Cardiac septum (tissue), 1 donor: ENCODE data around the gene TAF6L. TPM values are rescaled to one million over a fixed set of nuclear protein-coding genes. Genes with fewer than 3 reads are reported as not detected.
"Not testable (repeated sequence)": the region's sequence is repeated elsewhere in the genome, so short reads cannot be mapped to it uniquely, and the experiment has no call there.

Experiments
- DNase-seq: peaks from one replicate; pipeline ENCODE4 v3.0.0-alpha.2; 2020; ENCODE audit warnings: low spot score
- intact Hi-C: fragments of 100-400 bp; cut with DNase I; formaldehyde crosslinking; loops from one replicate; pipeline ENCODE4 v1.14.0; 2022
- total RNA-seq: library from RNA; stranded (reverse); fragmentation: NEBNext Ultra II Directional; extraction: Animal tissue kit (Norgen Biotek cat#: 25700); gene quantifications from one replicate; pipeline ENCODE4 v1.2.1, GENCODE V29; 2021
- donor health status: DM: no; HTN: no; CAD: no.

The TAF6L gene
- total RNA-seq, 1 donor from 2014 or later: 9.7 TPM

DNA sequence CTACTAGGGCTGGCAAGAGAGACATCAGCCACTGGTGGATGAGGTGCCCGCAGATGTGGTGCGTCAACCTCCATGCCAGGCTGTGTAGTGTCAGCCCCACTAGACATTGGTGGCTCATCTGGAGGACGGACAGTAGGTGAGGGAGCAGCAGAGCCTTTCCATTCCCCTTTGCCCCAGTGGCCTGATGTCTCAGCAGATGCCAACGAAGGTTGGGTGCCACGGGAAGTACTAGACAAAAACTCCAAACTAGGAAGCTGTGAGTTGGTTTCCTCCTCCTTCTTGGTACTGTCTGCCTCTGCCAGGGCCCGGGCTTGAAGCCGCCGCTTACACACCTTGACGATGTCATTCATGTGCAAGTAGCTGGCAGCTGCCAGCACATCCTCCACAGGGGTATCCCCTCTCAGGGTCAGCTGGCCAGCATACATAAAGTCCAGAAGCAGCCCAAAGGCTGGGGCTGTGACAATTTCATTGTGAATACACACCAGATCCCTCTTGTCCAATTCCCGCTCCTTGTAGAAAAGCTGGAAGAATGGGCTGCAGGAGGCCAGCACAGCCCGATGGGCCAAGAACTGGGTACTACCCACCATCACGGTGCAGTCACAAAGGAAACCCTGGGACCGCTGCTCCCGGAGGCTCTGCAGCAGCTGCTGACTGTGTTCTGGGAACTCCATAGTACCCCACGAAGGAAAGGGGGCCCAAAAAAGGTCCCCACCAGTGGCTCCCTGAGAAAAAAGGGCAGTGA lies 18.0 kb upstream of the TAF6L start:
- no peak for DNase-seq
- intact Hi-C loops: loop anchor here (1.0 kb wide), 1 partner anchor 25 kb away; the partner anchor contains the start of gene TTC9C

- peak; percentile 99 for DNase-seq
- intact Hi-C loops: loop anchor here (1.0 kb wide), 1 partner anchor 26 kb away; the partner anchor contains the start of gene TTC9C
Measured at GRCh38 chr11:62753736-62754603, 17.2 kb upstream of the TAF6L start, which contains the start of gene ZBTB3. Gene ZBTB3 (minus strand): TSS chr11:62754160. CDS start chr11:62753664, 496 bp downstream.

GRCh38 chr11:62755086-62755615 lies 16.0 kb upstream of the TAF6L start:
- intact Hi-C loops: no loop called here
- no peak for DNase-seq

GRCh38 chr11:62757846-62758788 lies 13.1 kb upstream of the TAF6L start:
- no peak for DNase-seq
- intact Hi-C loops: no loop called here

- intact Hi-C loops: not testable (repeated sequence)
Measured at GRCh38 chr11:62760867-62761227, 10.3 kb upstream of the TAF6L start.

GRCh38 chr11:62770778-62771143 lies 435 bp upstream of the TAF6L start:
- no peak for DNase-seq
- intact Hi-C loops: loop anchor here (2.0 kb wide), 1 partner anchor 44 kb away; the partner anchor contains the start of gene HNRNPUL2

More at GRCh38 chr11:62760867-62761227, 10.3 kb upstream of the TAF6L start:
- not testable (repeated sequence) for DNase-seq

GRCh38 chr11:62774407-62774806 lies 3.2 kb downstream of the TAF6L start:
- intact Hi-C loops: no loop called here
- DNase-seq: no peak

- no peak for DNase-seq
- intact Hi-C loops: no loop called here
Measured at GRCh38 chr11:62775646-62776045, 4.5 kb downstream of the TAF6L start.

DNA sequence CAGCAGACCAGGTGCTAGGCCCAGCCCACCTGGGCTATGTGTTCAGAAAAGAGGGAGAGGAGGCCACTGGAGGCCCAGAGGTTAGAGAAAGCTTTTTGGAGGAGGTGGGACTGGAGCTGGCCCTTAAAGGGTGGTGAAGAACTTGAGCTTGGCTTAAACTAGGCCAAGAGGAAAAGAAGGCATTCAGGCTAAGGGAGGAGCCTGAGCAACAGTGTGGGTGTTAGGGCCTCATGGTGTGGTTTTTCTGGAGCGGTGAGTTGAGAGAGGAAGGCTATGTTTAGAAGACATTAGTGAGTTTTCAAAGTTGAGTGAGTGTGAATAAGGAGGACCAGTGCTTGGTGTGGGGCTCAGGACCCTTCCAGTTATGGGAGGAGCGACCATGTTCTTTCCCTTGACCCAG lies 6.2 kb downstream of the TAF6L start:
- intact Hi-C loops: no loop called here

GRCh38 chr11:62778441-62778840 lies 7.2 kb downstream of the TAF6L start:
- intact Hi-C loops: no loop called here
- DNase-seq: no peak

More for the DNA sequence above, 6.2 kb downstream of the TAF6L start:
- DNase-seq: no peak

DNA sequence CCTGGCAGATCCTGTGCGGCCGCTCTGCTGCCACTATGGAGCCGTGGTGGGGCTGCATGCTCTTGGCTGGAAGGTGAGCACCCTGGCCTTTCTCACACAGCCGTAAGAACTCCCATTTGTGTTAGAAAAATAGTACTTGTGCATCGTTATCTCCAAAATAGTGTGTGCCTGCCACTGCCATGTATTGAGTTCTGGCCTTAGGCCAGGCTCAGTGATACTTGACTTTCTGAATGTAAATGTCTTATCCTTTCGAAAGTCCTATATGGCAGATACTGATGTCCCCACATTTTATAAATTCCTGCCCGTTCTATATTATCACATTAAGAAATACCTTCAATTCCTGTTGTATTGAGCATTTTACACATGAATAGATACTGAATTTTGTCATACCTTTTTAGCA lies 11.6 kb downstream of the TAF6L start:
- intact Hi-C loops: no loop called here
- DNase-seq: no peak

DNA sequence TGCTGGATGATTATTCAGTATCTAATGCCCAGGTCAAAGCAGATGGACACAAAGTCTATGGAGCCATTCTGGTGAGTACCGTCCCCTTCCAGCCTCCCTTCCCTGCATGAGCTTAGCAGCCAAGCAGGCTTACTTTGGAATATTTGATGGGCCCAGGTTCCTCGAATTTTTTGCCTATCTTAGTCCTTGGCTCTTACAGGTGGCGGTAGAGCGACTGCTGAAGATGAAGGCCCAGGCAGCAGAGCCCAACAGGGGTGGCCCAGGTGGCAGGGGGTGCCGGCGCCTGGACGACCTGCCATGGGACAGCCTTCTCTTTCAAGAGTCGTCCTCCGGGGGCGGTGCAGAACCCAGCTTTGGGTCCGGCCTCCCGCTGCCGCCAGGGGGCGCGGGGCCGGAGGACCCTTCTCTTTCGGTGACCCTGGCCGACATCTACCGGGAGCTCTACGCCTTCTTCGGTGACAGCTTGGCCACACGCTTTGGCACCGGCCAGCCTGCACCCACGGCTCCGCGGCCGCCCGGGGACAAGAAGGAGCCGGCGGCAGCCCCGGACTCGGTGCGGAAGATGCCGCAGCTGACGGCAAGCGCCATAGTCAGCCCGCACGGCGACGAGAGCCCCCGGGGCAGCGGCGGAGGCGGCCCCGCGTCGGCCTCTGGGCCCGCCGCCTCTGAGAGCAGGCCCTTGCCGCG lies 15.3 kb downstream of the TAF6L start:
- peak; percentile 93 for DNase-seq

DNA sequence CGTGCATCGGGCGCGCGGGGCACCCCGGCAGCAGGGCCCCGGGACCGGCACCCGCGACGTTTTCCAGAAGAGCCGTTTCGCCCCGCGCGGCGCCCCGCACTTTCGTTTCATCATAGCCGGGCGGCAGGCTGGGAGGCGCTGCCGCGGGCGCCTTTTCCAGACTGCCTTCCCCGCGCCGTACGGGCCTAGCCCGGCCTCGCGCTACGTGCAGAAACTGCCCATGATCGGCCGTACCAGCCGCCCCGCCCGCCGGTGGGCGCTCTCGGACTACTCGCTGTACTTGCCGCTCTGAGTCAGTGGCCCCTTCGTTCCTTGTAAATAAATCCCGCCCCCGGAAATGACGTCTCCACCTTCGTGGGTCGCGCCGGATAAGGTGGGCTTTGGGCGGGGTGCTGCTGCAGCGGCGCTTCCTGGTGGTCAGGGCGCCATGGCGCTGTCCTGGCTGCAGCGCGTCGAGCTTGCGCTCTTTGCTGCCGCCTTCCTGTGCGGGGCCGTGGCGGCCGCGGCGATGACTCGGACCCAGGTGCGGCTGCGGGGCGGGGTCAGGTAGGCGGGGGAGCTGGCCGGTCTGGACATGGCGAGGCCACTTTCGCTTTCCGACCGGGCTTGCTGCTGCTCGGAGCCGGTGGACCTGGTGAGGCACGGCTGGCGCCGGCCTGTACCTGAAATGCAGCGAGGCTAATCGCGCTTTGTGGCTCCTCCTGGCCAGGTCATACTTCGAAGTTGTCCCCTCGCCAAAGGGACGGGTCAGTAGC lies 16.0 kb downstream of the TAF6L start, which contains the start of gene TMEM179B:
TMEM179B (plus strand) TSS at position 398 of the 755 bp plus-strand sequence; CDS start at position 428, 30 bp downstream.
- peak; percentile 98 for DNase-seq
- intact Hi-C loops: loop anchor here (2.0 kb wide), 3 partner anchors 18 to 76 kb away; partner anchors contain the start of genes NXF1 and WDR74

More for the DNA sequence above, 15.3 kb downstream of the TAF6L start:
- intact Hi-C loops: loop anchor here (1.0 to 2.0 kb wide), 4 partner anchors 18 to 95 kb away; partner anchors contain the start of genes NXF1 and WDR74

- no peak for DNase-seq
- intact Hi-C loops: no loop called here
Measured at GRCh38 chr11:62788991-62789390, 17.8 kb downstream of the TAF6L start.

DNA sequence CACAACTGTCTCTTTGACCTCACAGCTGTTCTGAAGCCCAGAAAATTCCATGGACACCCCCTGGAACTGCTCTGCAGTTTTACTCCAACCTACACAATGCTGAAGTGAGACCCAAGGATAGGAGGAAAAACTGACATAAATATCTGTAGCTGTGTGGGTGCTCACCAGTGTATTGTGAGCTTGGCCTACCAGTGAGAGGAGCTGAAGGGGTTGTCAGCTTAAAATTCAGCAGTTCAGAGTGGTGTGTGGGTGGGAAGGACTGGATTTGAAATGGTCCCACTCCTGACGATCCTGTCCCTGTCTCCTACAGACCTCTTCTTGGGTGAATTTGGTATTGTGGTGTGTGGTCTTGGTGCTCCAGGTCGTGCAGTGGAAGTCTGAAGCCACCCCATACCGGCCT lies 18.4 kb downstream of the TAF6L start:
- intact Hi-C loops: no loop called here
- no peak for DNase-seq

DNA sequence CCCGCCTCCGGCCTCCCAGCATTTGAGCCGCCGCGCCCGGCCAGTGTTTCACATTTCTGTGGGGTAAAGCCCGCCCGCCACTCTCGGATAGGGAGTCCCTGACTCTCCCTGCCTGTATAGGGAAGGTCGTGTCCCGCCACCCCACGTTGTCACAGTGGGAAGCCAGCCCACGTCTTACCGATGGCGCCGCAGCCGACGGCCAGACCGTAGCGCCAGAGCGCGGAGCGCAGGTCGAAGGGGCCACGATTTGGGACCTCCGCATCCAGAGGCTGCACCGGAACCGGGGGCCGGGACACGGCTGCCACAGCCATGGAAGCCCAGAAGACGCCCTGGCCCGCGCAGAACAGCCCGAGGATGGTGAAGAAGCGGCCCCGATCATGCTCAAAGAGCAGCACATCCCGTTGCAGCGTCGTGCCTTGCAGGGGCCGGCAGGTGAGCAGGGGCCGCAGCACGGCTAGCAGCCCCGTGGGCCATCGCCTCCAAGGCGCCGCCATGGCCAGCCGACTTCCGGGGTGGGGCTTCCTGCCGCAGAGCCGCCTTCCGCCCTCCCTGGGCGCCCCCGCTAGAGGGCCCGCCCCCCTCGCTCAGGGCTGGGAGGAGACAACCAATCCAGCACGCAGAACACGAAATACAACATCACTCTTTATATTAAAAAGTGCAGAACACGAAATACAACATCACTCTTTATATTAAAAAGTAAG lies 20.5 kb downstream of the TAF6L start, which contains the start of gene TMEM223:
TMEM223 (minus strand) TSS at position 506 of the 701 bp plus-strand sequence; CDS start at position 494, 12 bp downstream.
- intact Hi-C loops: loop anchor here (1.0 kb wide), 1 partner anchor 14 kb away; the partner anchor contains the start of gene NXF1
- DNase-seq: peak; percentile 95

DNA sequence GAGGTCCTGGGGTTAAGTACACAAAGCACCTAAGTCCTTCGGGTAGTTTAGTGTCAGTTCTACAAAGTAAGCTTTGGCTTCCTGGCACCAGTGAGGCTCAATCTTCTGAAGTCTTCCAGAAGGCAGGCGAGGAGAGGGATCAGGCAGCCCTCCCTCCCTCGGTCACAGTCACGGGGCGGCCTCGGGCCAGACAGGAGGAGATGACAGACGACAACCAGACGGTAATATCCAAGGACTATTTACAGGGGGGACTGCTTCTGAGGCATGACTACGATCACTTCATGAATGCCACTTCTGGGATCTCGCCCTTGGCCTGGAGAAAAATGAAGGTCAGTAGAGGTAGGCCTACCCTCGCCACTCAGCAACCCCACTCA lies 21.0 kb downstream of the TAF6L start:
- intact Hi-C loops: loop anchor here (1.0 kb wide), 1 partner anchor 13 kb away; the partner anchor contains the start of gene NXF1
- DNase-seq: no peak
